ENCODE results near the gene PUSL1. TPM values are rescaled to one million over a fixed set of nuclear protein-coding genes. Genes with fewer than 3 reads are reported as not detected.
A peak's percentile ranks its signal among the peaks of the same experiment; 100 is the strongest.

Gene PUSL1
- total RNA-seq, 1 experiment from 2014 or later = 15.7 TPM

- no peak for DNase-seq (ENCODE audit: low read depth)
Measured at GRCh38 chr1:1325288-1326074, 17.1 kb downstream of the PUSL1 start.

- no peak for DNase-seq (ENCODE audit: low read depth)
Measured at GRCh38 chr1:1326075-1326605, 17.7 kb downstream of the PUSL1 start.

GRCh38 chr1:1327291-1327690, 18.9 kb downstream of the PUSL1 start:
- no peak for DNase-seq (ENCODE audit: low read depth)

- no peak for DNase-seq (ENCODE audit: low read depth)
Measured at GRCh38 chr1:1328254-1328653, 19.9 kb downstream of the PUSL1 start.

- DNase-seq (ENCODE audit: low read depth) = no peak
Measured at GRCh38 chr1:1329304-1330210, 21.2 kb downstream of the PUSL1 start.

GRCh38 chr1:1330366-1331067, 22.1 kb downstream of the PUSL1 start:
- DNase-seq (ENCODE audit: low read depth) = no peak

GRCh38 chr1:1331068-1331965, 22.9 kb downstream of the PUSL1 start, which contains the start of gene TAS1R3:
Gene TAS1R3 (plus strand): TSS chr1:1331280. CDS start chr1:1331346, 66 bp downstream.
- DNase-seq (ENCODE audit: low read depth) = peak; percentile 82

- no peak for DNase-seq (ENCODE audit: low read depth)
Measured at GRCh38 chr1:1332031-1332755, 23.8 kb downstream of the PUSL1 start.

- no peak for DNase-seq (ENCODE audit: low read depth)
Measured at GRCh38 chr1:1332774-1333480, 24.5 kb downstream of the PUSL1 start.

- no peak for DNase-seq (ENCODE audit: low read depth)
Measured at GRCh38 chr1:1333551-1334241, 25.3 kb downstream of the PUSL1 start.

GRCh38 chr1:1334835-1335234, 26.4 kb downstream of the PUSL1 start:
- no peak for DNase-seq (ENCODE audit: low read depth)

GRCh38 chr1:1335283-1335682, 26.9 kb downstream of the PUSL1 start:
- DNase-seq (ENCODE audit: low read depth) = no peak

- no peak for DNase-seq (ENCODE audit: low read depth)
Measured at GRCh38 chr1:1335792-1336248, 27.4 kb downstream of the PUSL1 start.

GRCh38 chr1:1336446-1336845, 28.0 kb downstream of the PUSL1 start:
- no peak for DNase-seq (ENCODE audit: low read depth)

- DNase-seq (ENCODE audit: low read depth) = no peak
Measured at GRCh38 chr1:1336931-1337792, 28.8 kb downstream of the PUSL1 start.

GRCh38 chr1:1337793-1338147, 29.4 kb downstream of the PUSL1 start:
- no peak for DNase-seq (ENCODE audit: low read depth)

- no peak for DNase-seq (ENCODE audit: low read depth)
Measured at GRCh38 chr1:1338278-1338677, 29.9 kb downstream of the PUSL1 start.

- DNase-seq (ENCODE audit: low read depth) = no peak
Measured at GRCh38 chr1:1340185-1340584, 31.8 kb downstream of the PUSL1 start.

Data from RPMI7951 (cell line).